ENCODE results near the gene NCKAP5.

GRCh38 chr2:133265432-133265949 is 302.8 kb downstream of the NCKAP5 start:
- TF ChIP-seq RCOR1 (IDR thresholded peaks at IDR 0.05; ENCODE audit: low read depth, low read length) (no peak), CTCF (IDR thresholded peaks at IDR 0.05) (no peak), MAFK (IDR thresholded peaks at IDR 0.05; ENCODE audit: partially characterized antibody) (no peak), EHF (CRISPR knock-in tag; IDR thresholded peaks at IDR 0.05) (no peak)

All from A549 (cell line).